K562 (cell line): Measurements from ENCODE around the gene ERCC1. TPM values are rescaled to one million over a fixed set of nuclear protein-coding genes. Genes with fewer than 3 reads are reported as not detected.

Experiments used
- CC2D1A ChIP-seq: fragments of 450-650 bp; IDR thresholded peaks from 2 replicates; pipeline ENCODE4 v1.6.1; 2017; ENCODE audit warnings: mild to moderate bottlenecking
- CREB3L1 ChIP-seq: fragments of 450-650 bp; IDR thresholded peaks from 2 replicates; pipeline ENCODE4 v1.6.1; 2014; ENCODE audit warnings: low read depth, mild to moderate bottlenecking, moderate library complexity, borderline replicate concordance
- GTF2B ChIP-seq: IDR thresholded peaks from 2 replicates; pipeline ENCODE4 v1.6.1; 2011; ENCODE audit not compliant: insufficient read length; ENCODE audit errors: extremely low read depth
- HDAC6 ChIP-seq: IDR thresholded peaks from 2 replicates; pipeline ENCODE4 v1.6.1; 2012; ENCODE audit warnings: low read depth, mild to moderate bottlenecking, control low read depth, inconsistent platforms, low read length, moderate library complexity
- HES1 ChIP-seq: fragments of 450-650 bp; IDR thresholded peaks from 2 replicates; pipeline ENCODE4 v1.6.1; 2016; ENCODE audit warnings: low read depth, mild to moderate bottlenecking, moderate library complexity
- MAFG ChIP-seq: fragments of 450-650 bp; conservative IDR thresholded peaks from 2 replicates; pipeline ENCODE4 v1.6.1; 2016; ENCODE audit warnings: missing genetic modification characterization, missing compliant biosample characterization
- MEF2A ChIP-seq: IDR thresholded peaks from 2 replicates; pipeline ENCODE4 v1.6.1; 2011; ENCODE audit warnings: low read depth, mild to moderate bottlenecking, low read length, moderate library complexity; ENCODE audit not compliant: control insufficient read depth
- NEUROD1 ChIP-seq: fragments of 150-350 bp; IDR thresholded peaks from 2 replicates; pipeline ENCODE4 v1.6.1; 2014; ENCODE audit warnings: borderline replicate concordance, low read length, low read depth; ENCODE audit not compliant: partially characterized antibody
- NRF1 ChIP-seq, 2 experiments: fragments of 450-650 bp; IDR thresholded peaks in 1 of 2; conservative IDR thresholded peaks in 1 of 2; 2 replicates each; pipeline ENCODE4 v1.6.1; 2014; ENCODE audit warnings: mild to moderate bottlenecking in 2 of 2
- PML ChIP-seq: IDR thresholded peaks from 2 replicates; pipeline ENCODE4 v1.6.1; 2012; ENCODE audit warnings: low read length, inconsistent platforms
- POLR2G ChIP-seq: fragments of 200-400 bp; formaldehyde crosslinking; IDR thresholded peaks from 2 replicates; pipeline ENCODE4 v1.6.1; 2017; ENCODE audit warnings: low read depth, mild to moderate bottlenecking, antibody characterized with exemption, low read length, moderate library complexity
- RHOXF2B ChIP-seq: fragments of 250-450 bp; sonication (Bioruptor Pico); conservative IDR thresholded peaks from 2 replicates; pipeline ENCODE4 v1.5.1; 2021
- ZNF384 ChIP-seq: IDR thresholded peaks from 2 replicates; pipeline ENCODE4 v1.6.1; 2012; ENCODE audit warnings: low read depth, low read length, improper control_type of control experiment
- ZNF668 ChIP-seq: fragments of 250-450 bp; sonication (Bioruptor Pico); IDR thresholded peaks from 2 replicates; pipeline ENCODE4 v1.8.0; 2022; ENCODE audit warnings: mild to moderate bottlenecking, inconsistent platforms
- ZNF717 ChIP-seq: fragments of 250-450 bp; sonication (Bioruptor Pico); IDR thresholded peaks from 2 replicates; pipeline ENCODE4 v1.5.0; 2021
- polyA plus RNA-seq, 8 experiments: library from polyadenylated mRNA; depleted of rRNA in 4 of 8; stranded (reverse) in 5 of 8; unstranded in 3 of 8; fragments of >200 nt; fragmentation: Nextera tagmentation in 2 of 8; fragmentation: Illumina TruSeq in 1 of 8; extraction: Ambion mirVana in 2 of 8; extraction: Trizol in 1 of 8; gene quantifications; 2 replicates each; pipeline versions ENCODE4 v1.2.1 to v1.2.3, GENCODE V29; 2011 to 2014; ENCODE audit warnings: inconsistent platforms in 1 of 8, missing spikeins in 1 of 8
- total RNA-seq, 7 experiments: library from RNA; depleted of rRNA in 6 of 7; stranded (reverse); fragments of >200 nt in 6 of 7; fragmentation: Illumina TruSeq in 2 of 7; extraction: Trizol in 2 of 7; gene quantifications; 2 replicates each; pipeline versions ENCODE4 v1.2.1 to v1.2.3, GENCODE V29; 2011 to 2021; ENCODE audit warnings: low replicate concordance in 1 of 7
- TF ChIP-seq, protein P1 (sequence below): fragments of 250-450 bp; sonication (Bioruptor Pico); IDR thresholded peaks from 2 replicates; pipeline ENCODE4 v1.4.0; 2020; ENCODE audit warnings: mild to moderate bottlenecking
- TF ChIP-seq, protein P2 (sequence below), 3 experiments: fragments of 200-800 bp in 1 of 3; sonication (Bioruptor generic) in 1 of 3; sonication (generic) in 1 of 3; formaldehyde crosslinking in 1 of 3; IDR thresholded peaks; 2 replicates each; pipeline versions ENCODE4 v1.6.1 to v1.8.0; 2016 to 2022; ENCODE audit warnings: mild to moderate bottlenecking in 2 of 3, missing compliant biosample characterization in 2 of 3, missing genetic modification characterization in 2 of 3, missing genetic modification reagents in 1 of 3
- TF ChIP-seq, protein P3 (sequence below): fragments of 250-450 bp; sonication (Bioruptor Pico); IDR thresholded peaks from 2 replicates; pipeline ENCODE4 v1.4.0; 2020; ENCODE audit warnings: mild to moderate bottlenecking, moderate library complexity, borderline replicate concordance
- TF ChIP-seq, protein P4 (sequence below): fragments of 450-650 bp; formaldehyde crosslinking; IDR thresholded peaks from 2 replicates; pipeline ENCODE4 v1.4.0; 2022; ENCODE audit warnings: missing genetic modification characterization

The ERCC1 gene
- total and polyA plus RNA-seq, 9 of the 15 experiments (the other 6 are each of a cell fraction or from before 2014, with no cell fraction given), result 9.3 to 92.6 (median 60.0) TPM

GRCh38 chr19:45442408-45442777 is 18.7 kb upstream of the ERCC1 start (continued):
- TF ChIP-seq NRF1 (conservative IDR thresholded peaks at IDR 0.05 in 1 of 2, IDR thresholded peaks at IDR 0.05 in 1 of 2) (no peak), CREB3L1 (no peak), ZNF384 (no peak), ZNF668 (CRISPR knock-in tag) (no peak), NEUROD1 (no peak), MAFG (tag) (no peak), PML (0 out of 2 replicates have a peak, but pooled peaks have one; percentile 5), ZNF717 (no peak), POLR2G (no peak), HDAC6 (no peak), HES1 (no peak), GTF2B (no peak), CC2D1A (peak; percentile 71; the same call in 1 of the 2 replicates), RHOXF2B (CRISPR knock-in tag) (no peak), MEF2A (no peak)
- TF ChIP-seq, protein P1, sequence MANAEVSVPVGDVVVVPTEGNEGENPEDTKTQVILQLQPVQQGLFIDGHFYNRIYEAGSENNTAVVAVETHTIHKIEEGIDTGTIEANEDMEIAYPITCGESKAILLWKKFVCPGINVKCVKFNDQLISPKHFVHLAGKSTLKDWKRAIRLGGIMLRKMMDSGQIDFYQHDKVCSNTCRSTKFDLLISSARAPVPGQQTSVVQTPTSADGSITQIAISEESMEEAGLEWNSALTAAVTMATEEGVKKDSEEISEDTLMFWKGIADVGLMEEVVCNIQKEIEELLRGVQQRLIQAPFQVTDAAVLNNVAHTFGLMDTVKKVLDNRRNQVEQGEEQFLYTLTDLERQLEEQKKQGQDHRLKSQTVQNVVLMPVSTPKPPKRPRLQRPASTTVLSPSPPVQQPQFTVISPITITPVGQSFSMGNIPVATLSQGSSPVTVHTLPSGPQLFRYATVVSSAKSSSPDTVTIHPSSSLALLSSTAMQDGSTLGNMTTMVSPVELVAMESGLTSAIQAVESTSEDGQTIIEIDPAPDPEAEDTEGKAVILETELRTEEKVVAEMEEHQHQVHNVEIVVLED, result no peak
- TF ChIP-seq, protein P2, sequence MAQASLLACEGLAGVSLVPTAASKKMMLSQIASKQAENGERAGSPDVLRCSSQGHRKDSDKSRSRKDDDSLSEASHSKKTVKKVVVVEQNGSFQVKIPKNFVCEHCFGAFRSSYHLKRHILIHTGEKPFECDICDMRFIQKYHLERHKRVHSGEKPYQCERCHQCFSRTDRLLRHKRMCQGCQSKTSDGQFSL (CRISPR knock-in tag; IDR thresholded peaks at IDR 0.05), result no peak
- TF ChIP-seq, protein P2 (tag; IDR thresholded peaks at IDR 0.05), result no peak
- TF ChIP-seq, protein P3, sequence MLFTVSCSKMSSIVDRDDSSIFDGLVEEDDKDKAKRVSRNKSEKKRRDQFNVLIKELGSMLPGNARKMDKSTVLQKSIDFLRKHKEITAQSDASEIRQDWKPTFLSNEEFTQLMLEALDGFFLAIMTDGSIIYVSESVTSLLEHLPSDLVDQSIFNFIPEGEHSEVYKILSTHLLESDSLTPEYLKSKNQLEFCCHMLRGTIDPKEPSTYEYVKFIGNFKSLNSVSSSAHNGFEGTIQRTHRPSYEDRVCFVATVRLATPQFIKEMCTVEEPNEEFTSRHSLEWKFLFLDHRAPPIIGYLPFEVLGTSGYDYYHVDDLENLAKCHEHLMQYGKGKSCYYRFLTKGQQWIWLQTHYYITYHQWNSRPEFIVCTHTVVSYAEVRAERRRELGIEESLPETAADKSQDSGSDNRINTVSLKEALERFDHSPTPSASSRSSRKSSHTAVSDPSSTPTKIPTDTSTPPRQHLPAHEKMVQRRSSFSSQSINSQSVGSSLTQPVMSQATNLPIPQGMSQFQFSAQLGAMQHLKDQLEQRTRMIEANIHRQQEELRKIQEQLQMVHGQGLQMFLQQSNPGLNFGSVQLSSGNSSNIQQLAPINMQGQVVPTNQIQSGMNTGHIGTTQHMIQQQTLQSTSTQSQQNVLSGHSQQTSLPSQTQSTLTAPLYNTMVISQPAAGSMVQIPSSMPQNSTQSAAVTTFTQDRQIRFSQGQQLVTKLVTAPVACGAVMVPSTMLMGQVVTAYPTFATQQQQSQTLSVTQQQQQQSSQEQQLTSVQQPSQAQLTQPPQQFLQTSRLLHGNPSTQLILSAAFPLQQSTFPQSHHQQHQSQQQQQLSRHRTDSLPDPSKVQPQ (CRISPR knock-in tag), result no peak
- TF ChIP-seq, protein P4, sequence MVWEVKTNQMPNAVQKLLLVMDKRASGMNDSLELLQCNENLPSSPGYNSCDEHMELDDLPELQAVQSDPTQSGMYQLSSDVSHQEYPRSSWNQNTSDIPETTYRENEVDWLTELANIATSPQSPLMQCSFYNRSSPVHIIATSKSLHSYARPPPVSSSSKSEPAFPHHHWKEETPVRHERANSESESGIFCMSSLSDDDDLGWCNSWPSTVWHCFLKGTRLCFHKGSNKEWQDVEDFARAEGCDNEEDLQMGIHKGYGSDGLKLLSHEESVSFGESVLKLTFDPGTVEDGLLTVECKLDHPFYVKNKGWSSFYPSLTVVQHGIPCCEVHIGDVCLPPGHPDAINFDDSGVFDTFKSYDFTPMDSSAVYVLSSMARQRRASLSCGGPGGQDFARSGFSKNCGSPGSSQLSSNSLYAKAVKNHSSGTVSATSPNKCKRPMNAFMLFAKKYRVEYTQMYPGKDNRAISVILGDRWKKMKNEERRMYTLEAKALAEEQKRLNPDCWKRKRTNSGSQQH (CRISPR knock-in tag), result no peak
